GM19193 (cell line): ENCODE results near the gene ADAT3.

Experiments used
- POLR2A ChIP-seq: IDR thresholded peaks from 4 replicates; pipeline ENCODE4 v1.6.1; 2011; ENCODE audit not compliant: insufficient read depth, insufficient read length; ENCODE audit errors: extremely low read depth

Gene ADAT3

DNA sequence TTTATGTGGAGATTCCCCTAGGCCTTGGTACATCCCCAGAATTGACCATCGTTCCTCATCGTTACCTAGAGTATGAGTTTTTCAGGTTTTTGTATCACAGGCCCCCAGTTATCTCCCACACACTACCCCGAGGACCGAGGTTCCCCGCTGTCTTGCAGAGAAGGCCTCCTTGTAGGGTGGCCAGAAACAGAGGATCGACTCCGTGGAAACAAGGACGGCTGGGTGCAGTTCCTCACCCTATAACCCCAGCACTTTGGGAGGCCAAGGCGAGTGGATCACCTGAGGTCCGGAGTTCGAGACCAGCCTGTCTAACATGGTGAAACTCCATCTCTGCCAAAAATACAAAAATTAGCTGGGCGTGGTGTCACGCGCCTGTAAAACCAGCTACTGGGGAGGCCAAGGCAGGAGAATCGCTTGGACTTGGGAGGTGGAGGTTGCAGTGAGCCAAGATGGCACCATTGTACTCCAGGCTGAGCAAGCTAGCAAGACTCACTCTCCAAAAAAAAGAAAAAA is 720 bp downstream of the ADAT3 start:
- no peak for TF ChIP-seq POLR2A

DNA sequence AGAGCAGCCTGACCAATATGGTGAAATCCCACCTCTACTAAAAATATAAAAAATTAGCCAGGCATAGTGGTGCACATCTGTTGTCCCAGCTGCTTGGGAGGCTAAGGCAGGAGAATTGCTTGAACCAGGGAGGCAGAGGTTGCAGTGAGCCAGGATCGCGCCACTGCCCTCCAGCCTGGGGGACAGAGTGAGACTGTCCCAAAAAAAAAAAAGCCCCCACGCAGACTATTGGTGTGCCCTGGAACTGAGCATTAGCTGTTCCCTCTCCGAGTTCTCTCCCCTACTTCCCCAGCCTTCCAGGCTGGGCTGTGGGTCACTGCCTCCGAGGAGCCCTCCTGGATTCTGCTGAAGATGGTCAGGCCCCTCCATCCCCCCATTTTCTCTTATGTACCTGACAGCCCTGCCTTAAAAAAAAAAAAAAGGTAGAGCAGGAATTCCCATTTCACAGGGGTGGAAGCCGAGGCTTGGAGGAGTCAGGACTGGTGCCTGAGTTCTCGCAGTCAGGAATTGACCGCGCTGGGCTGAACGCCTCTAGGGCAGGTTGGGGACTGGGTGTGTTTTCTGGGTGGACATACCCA is 1.9 kb downstream of the ADAT3 start:
- no peak for TF ChIP-seq POLR2A

DNA sequence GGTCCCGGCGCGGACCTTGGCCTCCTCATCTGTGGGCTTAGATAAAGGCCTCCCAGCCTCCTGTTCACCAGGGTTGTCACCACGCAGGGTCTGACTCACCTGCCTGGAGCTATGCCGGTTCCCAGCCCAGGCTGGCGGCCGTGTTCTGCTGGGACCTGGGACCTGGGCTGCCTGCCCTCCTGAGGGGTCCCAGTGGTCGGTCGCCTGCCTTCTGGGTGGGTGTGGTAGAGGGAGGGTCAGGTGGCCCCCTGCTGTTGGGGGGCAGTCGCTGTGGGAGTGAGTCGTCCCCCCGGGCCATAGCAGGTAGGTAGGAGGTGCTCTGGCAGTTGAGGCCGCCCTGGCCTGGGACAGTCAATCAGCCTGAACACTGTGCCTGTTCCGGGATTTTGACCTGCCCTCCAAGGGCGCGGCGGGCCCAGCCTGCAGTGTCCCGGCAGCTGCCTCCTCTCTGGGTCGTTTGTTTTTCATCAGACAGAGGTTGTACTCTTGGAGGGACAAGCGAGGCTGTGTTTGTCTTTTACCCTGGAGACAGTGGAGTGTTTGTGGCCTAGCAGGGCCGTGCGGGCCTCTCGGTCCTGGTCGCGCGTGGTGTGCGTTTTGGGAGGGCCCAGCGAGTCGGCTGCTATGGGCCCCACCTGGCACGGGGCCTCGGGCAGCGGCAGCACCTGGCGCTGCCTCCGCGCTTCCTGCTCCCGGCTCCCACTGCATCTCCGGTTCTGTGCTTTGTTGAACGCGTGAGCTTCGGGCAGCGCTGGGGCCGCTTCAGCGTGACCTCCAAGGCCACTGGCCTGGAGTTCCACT is 2.6 kb downstream of the ADAT3 start:
- peak; percentile 39 for TF ChIP-seq POLR2A

DNA sequence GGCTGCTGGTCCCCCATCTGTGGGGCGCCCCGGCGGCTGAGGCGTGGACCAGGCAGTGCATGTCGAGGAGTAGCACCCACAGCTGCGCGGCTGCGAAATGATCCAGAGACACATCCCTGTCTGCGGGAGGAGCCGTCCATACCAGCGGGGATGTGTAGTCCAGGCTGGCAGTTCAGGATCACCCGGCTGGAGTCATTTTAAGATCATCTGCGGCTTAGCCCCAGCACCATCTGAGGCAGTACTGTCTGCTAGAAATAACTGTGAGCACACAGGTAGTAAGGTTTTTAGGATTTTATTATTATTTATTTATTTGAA is 3.1 kb downstream of the ADAT3 start:
- TF ChIP-seq POLR2A: no peak

DNA sequence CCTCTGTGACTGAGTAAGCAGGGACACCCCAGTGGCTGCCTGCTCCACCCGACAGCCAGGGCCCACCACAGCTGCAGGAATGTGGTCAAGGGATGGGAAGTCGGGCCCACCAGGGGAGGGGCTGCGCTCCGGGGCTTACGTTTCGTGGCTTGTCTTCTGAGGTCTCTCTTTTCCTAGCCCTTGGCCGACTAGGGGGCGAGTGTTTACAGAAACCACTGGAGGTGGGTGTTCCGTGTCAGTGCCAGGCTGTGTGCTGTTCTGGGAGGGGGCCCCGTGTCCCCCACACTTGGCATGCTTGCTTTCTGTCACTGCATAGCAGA is 4.5 kb downstream of the ADAT3 start:
- TF ChIP-seq POLR2A: no peak

DNA sequence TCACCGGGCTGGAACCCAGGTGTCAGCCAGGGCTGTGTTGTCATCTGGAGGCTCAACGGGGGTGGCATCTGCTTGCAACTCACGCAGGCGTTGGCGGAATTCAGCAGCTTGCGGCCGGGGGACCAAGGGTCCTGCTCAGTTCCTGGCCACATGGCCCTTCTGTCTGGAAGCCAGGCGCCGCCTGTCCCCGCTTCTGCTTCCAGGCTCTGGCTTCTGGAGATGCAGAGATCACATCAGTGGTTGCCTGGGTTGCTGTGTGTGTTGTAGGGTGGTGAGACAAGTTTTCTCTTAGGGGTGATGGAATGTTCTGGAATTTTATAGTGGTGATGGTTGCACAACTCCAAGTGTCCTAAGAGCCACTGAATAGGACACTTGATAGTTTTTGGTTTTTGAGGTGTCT is 5.0 kb downstream of the ADAT3 start:
- TF ChIP-seq POLR2A: no peak

DNA sequence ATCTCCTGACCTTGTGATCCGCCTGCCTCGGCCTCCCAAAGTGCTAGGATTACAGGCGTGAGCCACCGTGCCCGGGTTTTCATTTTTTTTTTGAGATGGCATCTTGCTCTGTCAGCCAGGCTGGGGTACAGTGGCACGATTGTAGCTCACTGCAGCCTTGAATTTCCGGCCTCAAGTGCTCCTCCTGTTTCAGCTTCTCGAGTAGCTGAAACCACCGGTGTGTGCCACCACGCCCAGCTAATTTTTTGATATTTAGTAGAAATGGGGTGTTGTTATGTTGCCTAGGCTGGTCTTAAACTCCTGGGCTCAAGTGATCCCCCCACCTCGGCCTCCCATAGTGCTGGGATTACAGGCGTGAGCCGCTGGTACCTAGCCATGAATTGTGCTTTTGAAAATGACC is 5.9 kb downstream of the ADAT3 start:
- no peak for TF ChIP-seq POLR2A

DNA sequence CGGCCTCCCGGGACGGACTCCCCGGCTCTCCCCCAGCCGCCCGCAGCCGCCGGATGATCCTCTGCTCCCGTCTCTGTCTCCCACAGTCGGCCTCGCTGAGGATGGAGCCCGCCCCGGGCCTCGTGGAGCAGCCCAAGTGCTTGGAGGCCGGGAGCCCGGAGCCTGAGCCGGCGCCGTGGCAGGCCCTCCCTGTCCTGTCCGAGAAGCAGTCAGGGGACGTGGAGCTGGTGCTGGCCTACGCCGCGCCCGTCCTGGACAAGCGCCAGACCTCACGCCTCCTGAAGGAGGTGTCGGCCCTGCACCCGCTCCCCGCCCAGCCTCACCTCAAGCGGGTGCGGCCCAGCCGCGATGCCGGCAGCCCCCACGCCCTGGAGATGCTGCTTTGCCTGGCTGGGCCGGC is 6.8 kb downstream of the ADAT3 start:
- TF ChIP-seq POLR2A: no peak

DNA sequence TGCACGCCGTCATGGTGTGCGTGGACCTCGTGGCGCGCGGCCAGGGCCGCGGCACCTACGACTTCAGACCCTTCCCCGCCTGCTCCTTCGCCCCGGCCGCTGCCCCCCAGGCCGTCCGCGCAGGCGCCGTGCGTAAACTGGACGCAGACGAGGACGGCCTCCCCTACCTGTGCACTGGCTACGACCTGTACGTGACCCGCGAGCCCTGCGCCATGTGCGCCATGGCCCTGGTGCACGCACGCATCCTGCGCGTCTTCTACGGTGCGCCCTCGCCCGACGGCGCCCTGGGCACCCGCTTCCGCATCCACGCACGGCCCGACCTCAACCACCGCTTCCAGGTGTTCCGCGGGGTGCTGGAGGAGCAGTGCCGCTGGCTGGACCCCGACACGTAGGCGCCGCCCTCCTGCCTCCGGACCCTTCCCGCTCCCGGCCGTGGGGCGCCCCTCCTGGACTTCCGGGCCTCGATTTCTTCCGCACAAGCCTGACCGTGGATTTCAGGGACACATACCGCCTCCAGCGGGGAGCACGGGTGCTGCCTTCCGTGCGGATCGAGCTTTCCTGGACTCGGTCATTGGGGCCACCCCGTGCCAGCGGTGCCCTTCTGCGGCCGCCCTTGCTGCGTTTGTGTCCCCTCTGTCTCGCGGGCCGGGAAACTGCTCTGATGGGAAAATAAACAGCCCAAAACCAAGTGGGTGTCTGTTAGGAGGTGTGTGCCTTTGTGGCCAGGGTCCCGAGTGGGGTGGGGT is 7.7 kb downstream of the ADAT3 start:
- TF ChIP-seq POLR2A: no peak

DNA sequence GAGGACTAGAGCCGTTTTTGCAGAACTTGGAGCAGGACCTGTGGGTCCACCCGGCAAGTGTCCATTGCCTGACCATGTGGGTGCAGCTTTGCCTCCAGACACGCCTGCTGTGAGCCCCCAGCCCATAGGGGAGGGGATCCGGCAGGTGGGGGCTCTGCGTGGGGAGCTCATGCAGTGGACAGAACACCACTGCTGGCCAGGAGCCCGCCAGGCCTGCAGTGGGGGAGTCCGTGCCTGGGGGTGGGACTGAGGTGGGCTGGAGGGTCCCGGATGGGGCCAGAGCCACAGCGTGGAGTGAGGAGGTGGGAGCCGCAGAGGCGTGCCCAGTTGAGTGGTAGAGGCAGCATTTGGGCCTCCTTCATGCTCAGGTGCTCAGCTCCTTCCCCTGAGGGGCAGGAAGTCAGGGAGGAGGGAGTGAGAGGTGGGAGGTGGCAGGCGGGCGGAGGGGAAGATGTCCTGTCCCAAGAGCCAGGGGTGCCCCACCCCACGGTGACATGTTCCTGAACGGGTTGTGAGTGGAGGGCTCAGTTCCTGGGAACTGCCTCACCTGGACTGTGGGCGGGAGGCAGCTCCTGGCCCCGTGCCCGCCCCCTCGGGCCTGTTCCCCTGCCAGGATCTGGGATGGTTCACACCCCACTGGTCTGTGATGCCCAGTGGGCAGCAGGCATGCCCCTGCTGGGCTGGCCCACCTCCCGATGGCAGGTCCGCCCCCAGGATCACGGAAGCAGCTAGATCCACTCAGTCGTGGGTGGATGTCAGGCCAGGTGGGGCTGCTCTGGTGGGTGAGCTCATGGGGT is 8.8 kb downstream of the ADAT3 start:
- no peak for TF ChIP-seq POLR2A

DNA sequence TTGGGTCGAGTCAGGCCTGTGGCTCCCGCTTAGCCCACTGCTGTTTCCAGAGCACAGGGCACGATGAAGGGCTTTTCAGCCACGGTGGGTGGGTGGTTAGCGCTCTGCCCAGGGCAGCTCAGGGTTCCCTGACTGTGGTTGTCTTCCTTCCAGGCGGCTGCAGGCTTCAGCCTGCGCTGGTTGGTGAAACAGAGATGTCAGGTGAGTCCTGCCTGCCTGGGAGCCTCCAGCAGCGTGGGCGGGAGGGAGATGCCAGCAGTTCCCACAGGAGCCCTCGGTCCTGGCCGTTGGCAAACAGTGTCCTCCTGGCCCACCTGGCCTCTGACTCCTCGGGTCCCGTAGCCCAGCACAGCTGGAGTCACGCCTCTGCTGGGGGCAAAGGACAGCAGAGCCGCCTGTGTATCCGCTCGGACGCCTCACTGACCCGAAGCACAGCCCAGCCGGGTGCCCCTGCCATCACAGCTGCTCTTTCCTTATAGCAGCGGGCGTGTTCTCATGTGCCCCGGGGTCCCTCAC is 9.7 kb downstream of the ADAT3 start:
- no peak for TF ChIP-seq POLR2A

DNA sequence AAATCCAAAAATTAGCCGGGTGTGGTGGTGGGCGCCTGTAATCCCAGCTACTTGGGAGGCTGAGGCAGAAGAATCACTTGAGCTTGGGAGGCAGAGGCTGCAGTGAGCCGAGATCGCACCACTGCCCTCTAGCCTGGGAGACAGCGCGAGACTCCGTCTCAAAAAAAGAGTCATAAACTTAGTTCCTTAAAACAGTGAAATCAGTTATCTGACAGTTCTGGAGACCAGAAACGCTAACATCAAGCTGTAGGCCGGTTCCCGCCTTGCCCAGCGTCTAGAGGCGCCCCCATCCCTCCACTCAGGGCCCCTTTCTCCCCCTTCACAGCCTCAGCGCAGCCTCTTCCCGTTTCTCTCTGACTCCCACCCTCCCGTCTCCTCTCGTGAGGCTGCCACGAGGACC is 11.9 kb downstream of the ADAT3 start:
- TF ChIP-seq POLR2A: no peak

DNA sequence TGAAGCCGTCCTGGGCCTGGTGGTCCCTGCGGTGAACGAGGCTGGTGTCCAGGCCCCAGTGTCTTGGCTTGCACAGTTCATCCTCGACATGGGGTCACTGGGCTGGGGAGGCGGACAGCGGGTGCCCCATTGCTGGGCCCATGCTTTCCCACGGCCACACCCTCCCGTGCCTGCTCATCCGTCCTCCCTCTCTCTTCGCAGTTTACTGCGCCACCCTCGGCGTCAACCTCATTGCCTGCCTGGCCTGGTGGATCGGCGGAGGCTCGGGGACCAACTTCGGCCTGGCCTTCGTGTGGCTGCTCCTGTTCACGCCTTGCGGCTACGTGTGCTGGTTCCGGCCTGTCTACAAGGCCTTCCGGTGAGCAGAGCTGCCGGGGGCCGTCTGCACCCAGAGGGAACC is 12.7 kb downstream of the ADAT3 start:
- no peak for TF ChIP-seq POLR2A

DNA sequence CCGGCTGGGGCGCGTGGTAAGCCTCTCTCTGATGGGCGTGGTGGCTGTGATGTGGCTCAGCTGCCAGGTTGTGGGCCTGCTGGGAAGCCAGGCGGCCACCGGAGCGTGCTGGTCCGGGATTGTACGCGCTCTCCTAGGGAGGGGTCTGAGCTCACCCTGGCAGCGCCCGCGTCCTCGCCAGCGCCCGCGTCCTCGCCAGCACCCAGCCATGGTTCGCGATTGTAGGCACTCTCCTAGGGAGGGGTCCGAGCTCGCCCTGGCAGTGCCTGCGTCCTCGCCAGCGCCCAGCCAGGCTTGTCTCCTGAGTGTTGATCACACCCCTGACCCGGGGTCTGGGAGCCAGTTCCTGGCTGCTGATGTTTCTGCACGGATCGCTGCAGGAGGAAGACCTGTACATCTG is 13.8 kb downstream of the ADAT3 start:
- TF ChIP-seq POLR2A: no peak

DNA sequence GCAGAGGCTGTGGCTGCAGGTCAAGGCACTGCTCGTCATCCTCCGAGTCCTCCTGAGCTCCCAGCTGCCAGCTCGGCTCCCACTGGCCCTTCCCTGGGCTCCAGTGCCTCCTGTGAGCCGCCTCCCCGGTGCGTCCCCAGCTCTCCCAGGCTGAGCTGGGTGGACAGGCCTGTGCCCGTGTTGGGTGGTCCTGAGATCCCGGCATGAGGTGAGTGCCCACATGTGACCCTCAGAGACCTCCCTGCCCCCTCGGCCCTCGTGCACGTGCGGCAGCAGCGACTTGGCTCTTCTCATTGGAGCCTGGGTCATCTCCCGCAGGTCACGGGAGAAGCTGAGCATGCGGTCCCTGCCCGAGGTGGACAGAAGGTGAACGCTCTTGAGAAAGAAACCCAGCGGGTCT is 15.4 kb downstream of the ADAT3 start:
- TF ChIP-seq POLR2A: no peak

DNA sequence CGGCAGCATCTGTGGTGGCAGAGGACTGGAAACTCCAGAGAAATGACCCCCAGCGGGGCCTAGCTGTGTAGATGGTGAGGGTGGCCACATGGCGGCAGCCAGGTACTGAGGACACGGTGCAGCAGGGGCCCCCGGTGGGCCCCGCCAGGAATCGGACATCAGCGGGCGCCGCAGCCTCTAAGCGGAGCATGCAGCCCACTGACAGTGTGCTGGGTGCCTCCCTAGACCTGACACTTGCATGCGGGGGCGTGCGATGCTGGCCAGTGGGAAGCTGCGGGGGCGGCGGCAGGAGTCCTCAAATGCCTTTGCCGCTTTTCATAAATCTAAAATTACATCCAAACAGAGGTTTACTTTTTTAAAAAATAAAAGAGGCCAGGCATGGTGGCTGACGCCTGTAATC is 16.1 kb downstream of the ADAT3 start:
- no peak for TF ChIP-seq POLR2A

DNA sequence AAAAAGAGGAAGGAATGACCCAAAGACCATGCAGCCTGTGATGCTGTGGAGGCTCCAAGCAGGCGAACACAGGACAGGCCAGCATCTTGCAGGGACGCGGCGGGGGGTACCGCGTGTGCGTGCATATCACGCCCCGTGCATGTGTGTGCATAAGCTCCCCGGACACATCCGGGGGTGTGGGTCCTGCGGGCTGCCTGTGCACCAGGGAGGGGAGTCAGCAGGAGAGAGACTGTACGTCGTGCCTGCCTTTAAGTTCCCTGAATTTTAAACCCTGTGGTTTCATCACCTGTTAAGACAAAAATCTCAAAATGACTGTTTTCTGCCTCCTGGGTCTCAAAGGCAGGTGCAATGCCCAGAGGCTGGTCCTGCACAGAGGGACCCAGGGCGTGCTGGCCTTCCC is 16.6 kb downstream of the ADAT3 start:
- no peak for TF ChIP-seq POLR2A
